Breast epithelium (tissue), 4 donors: Measurements from ENCODE around the gene ASTN2. TPM values are rescaled to one million over a fixed set of nuclear protein-coding genes. Genes with fewer than 3 reads are reported as not detected.

Experiments used
- DNase-seq, 2 donors: peaks; one replicate each; pipeline ENCODE4 v3.0.0-alpha.2; 2019; ENCODE audit warnings: low spot score in 2 of 2
- H3K27ac ChIP-seq, 2 donors: fragments of 200-600 bp; sonication (generic) in 1 of 2; one replicate each; pipeline ENCODE4 v1.5.1; 2016 to 2019; ENCODE audit warnings: mild to moderate bottlenecking in 1 of 2
- H3K27me3 ChIP-seq, 2 donors: fragments of 200-600 bp; sonication (generic) in 1 of 2; one replicate each; pipeline versions ENCODE4 v1.5.1 to v1.6.0; 2017 to 2019; ENCODE audit warnings: control low read depth in 1 of 2, mild to moderate bottlenecking in 1 of 2
- H3K36me3 ChIP-seq: fragments of 200-600 bp; one replicate; pipeline ENCODE4 v1.5.1; 2019
- H3K4me1 ChIP-seq, 2 donors: fragments of 200-600 bp; sonication (generic); one replicate each; pipeline ENCODE4 v1.5.1; 2016 to 2019; ENCODE audit warnings: control low read depth in 1 of 2
- H3K4me3 ChIP-seq, 3 donors: fragments of 200-600 bp; sonication (generic); 1 replicate in 2 of 3; 2 replicates in 1 of 3; pipeline ENCODE4 v1.5.1; 2016 to 2019; ENCODE audit warnings: mild to moderate bottlenecking in 3 of 3, moderate library complexity in 2 of 3
- H3K9me3 ChIP-seq, 2 donors: fragments of 200-600 bp; sonication (generic) in 1 of 2; one replicate each; pipeline ENCODE4 v1.5.1; 2016 to 2019; ENCODE audit warnings: control low read depth in 1 of 2
- CTCF ChIP-seq, 3 donors: fragments of 450-650 bp; IDR thresholded peaks; one replicate each; pipeline ENCODE4 v1.5.1; 2016 to 2017; ENCODE audit warnings: antibody characterized with exemption in 3 of 3, mild to moderate bottlenecking in 3 of 3, moderate library complexity in 3 of 3
- POLR2A ChIP-seq: fragments of 450-650 bp; IDR thresholded peaks from one replicate; pipeline ENCODE4 v1.6.1; 2016; ENCODE audit warnings: antibody characterized with exemption, mild to moderate bottlenecking, moderate library complexity
- POLR2AphosphoS5 ChIP-seq, 3 donors: sonication (generic); formaldehyde crosslinking; IDR thresholded peaks; one replicate each; pipeline ENCODE4 v1.6.1; 2017; ENCODE audit warnings: antibody characterized with exemption in 3 of 3
- intact Hi-C: fragments of 100-400 bp; cut with DNase I; formaldehyde crosslinking; loops from one replicate; pipeline ENCODE4 v1.15.1; 2023; ENCODE audit warnings: low total_unique reads
- total RNA-seq, 3 donors: library from RNA; depleted of rRNA; stranded (reverse); fragments of >200 nt; gene quantifications; one replicate each; pipeline ENCODE4 v1.1.0, GENCODE V29; 2016

The ASTN2 gene
- total RNA-seq, 3 donors from 2014 or later, result 9.1 to 13.8 (median 9.8) TPM

- TF ChIP-seq POLR2A, result no peak
- no peak for TF ChIP-seq POLR2AphosphoS5 (IDR thresholded peaks at IDR 0.05)
- TF ChIP-seq CTCF (IDR thresholded peaks at IDR 0.05), result no peak
- Histone ChIP-seq H3K4me3 (no peak overlapping the region), H3K4me1 (no peaks in the 10 kb centered on the region), H3K9me3 (no peaks in the 10 kb centered on the region), H3K27ac (no peak overlapping the region), H3K27me3 (no peaks in the 10 kb centered on the region), H3K36me3 (no peaks in the 10 kb centered on the region)
- DNase-seq, result no peak
- intact Hi-C loops, result no loop called here
Measured at GRCh38 chr9:116705531-116705930, 709.3 kb downstream of the ASTN2 start.

GRCh38 chr9:116704470-116704869, 710.4 kb downstream of the ASTN2 start:
- H3K4me3 ChIP-seq, result no peak overlapping the region
- H3K36me3 ChIP-seq, result no peaks in the 10 kb centered on the region
- no peaks in the 10 kb centered on the region for H3K9me3 ChIP-seq
- DNase-seq, result no peak
- H3K27ac ChIP-seq, result no peak overlapping the region
- H3K4me1 ChIP-seq, result no peaks in the 10 kb centered on the region
- no peak for TF ChIP-seq POLR2A
- H3K27me3 ChIP-seq, result no peaks in the 10 kb centered on the region
- intact Hi-C loops, result no loop called here

GRCh38 chr9:116703634-116704033, 711.2 kb downstream of the ASTN2 start:
- DNase-seq, result no peak
- Histone ChIP-seq H3K36me3 (peaks cover 7% of the 10 kb centered on the region), H3K4me1 (no peaks in the 10 kb centered on the region), H3K27ac (no peak overlapping the region), H3K9me3 (no peaks in the 10 kb centered on the region), H3K27me3 (no peaks in the 10 kb centered on the region), H3K4me3 (no peak overlapping the region)
- TF ChIP-seq CTCF (IDR thresholded peaks at IDR 0.05), result no peak
- intact Hi-C loops, result no loop called here

- no peaks in the 10 kb centered on the region for H3K27me3 ChIP-seq
- intact Hi-C loops, result no loop called here
- H3K4me3 ChIP-seq, result no peak overlapping the region
- no peak for DNase-seq
- H3K4me1 ChIP-seq, result no peaks in the 10 kb centered on the region
- TF ChIP-seq CTCF (IDR thresholded peaks at IDR 0.05), result no peak
- no peak for TF ChIP-seq POLR2AphosphoS5 (IDR thresholded peaks at IDR 0.05)
- TF ChIP-seq POLR2A, result no peak
- peaks cover 12% of the 10 kb centered on the region for H3K36me3 ChIP-seq
- no peak overlapping the region for H3K27ac ChIP-seq
- no peaks in the 10 kb centered on the region for H3K9me3 ChIP-seq
Measured at GRCh38 chr9:116701940-116702642, 712.8 kb downstream of the ASTN2 start.

GRCh38 chr9:116700882-116701865, 713.7 kb downstream of the ASTN2 start:
- Histone ChIP-seq H3K9me3 (no peaks in the 10 kb centered on the region), H3K4me1 (no peaks in the 10 kb centered on the region), H3K36me3 (peaks cover 12% of the 10 kb centered on the region), H3K27me3 (no peaks in the 10 kb centered on the region), H3K4me3 (no peak overlapping the region), H3K27ac (no peak overlapping the region)
- DNase-seq, result no peak
- no peak for TF ChIP-seq CTCF (IDR thresholded peaks at IDR 0.05)
- TF ChIP-seq POLR2AphosphoS5 (IDR thresholded peaks at IDR 0.05), result no peak
- no peak for TF ChIP-seq POLR2A
- intact Hi-C loops, result no loop called here
